ENCODE measurements around the gene IL24.

IL24 gene

GRCh38 chr1:206907304-206907991 is 10.2 kb downstream of the IL24 start:
- H3K4me1 ChIP-seq (ENCODE audit: control insufficient read depth in 2 of 2, insufficient read depth in 1 of 2, low read depth in 1 of 2, low read length in 2 of 2), result peaks cover 0 to 5% of the 10 kb centered on the region in 2 donors
- no CpG with 5 or more reads among the region's 23 CpGs for WGBS, 2 donors (ENCODE audit: extremely low coverage in 2 of 2, insufficient read length in 2 of 2, insufficient replicate concordance in 1 of 2)
- H3K4ac ChIP-seq (ENCODE audit: low read length), result no peak overlapping the region
- no peak overlapping the region for H4K91ac ChIP-seq (ENCODE audit: low read depth, low read length, poor library complexity)
- no peak overlapping the region for H4K8ac ChIP-seq (ENCODE audit: low read depth, low read length)
- H3K9me3 ChIP-seq (replicated peaks in 1 of 2; ENCODE audit: control insufficient read depth in 2 of 2, insufficient read depth in 1 of 2, low read depth in 1 of 2, low read length in 2 of 2), result no peaks in the 10 kb centered on the region
- H3K9ac ChIP-seq (ENCODE audit: low read depth, low read length, poor library complexity), result no peak overlapping the region
- no peak overlapping the region for H2BK15ac ChIP-seq (ENCODE audit: low read length)
- no peak overlapping the region for H3K27ac ChIP-seq (replicated peaks; ENCODE audit: low read length)
- H3K4me3 ChIP-seq (ENCODE audit: low read length in 2 of 2), result no peak overlapping the region
- no peak overlapping the region for H2BK12ac ChIP-seq (ENCODE audit: low read length)
- H3K27me3 ChIP-seq (ENCODE audit: control insufficient read depth in 3 of 3, insufficient read depth in 3 of 3, low read depth in 1 of 3, low read length in 3 of 3), result peaks cover 5 to 56% (median 33%) of the 10 kb centered on the region in 3 experiments
- peak; percentile 37 for DNase-seq (ENCODE audit: low spot score)
- H3K14ac ChIP-seq (ENCODE audit: low read length), result peak overlapping the region; percentile 56
- no peaks in the 10 kb centered on the region for H3K36me3 ChIP-seq (replicated peaks in 1 of 2; ENCODE audit: control insufficient read depth in 2 of 2, insufficient read depth in 2 of 2, low read length in 2 of 2)
- H2BK120ac ChIP-seq (ENCODE audit: low read depth, low read length), result no peak overlapping the region
- H2AK5ac ChIP-seq (ENCODE audit: low read depth, low read length), result no peak overlapping the region
- no peak overlapping the region for H2AFZ ChIP-seq (ENCODE audit: low read length)
- H3K18ac ChIP-seq (ENCODE audit: low read length), result no peak overlapping the region
- H2BK5ac ChIP-seq (ENCODE audit: low read length), result no peak overlapping the region
- no peak overlapping the region for H3K4me2 ChIP-seq (ENCODE audit: insufficient read depth, low read length, poor library complexity, severe bottlenecking)
- H3K23ac ChIP-seq (ENCODE audit: low read depth, low read length, poor library complexity), result no peak overlapping the region
- no peaks in the 10 kb centered on the region for H3K79me1 ChIP-seq (ENCODE audit: low read depth, low read length)

GRCh38 chr1:206908038-206908437 is 10.8 kb downstream of the IL24 start:
- H3K9me3 ChIP-seq (replicated peaks in 1 of 2; ENCODE audit: control insufficient read depth in 2 of 2, insufficient read depth in 1 of 2, low read depth in 1 of 2, low read length in 2 of 2), result no peaks in the 10 kb centered on the region
- no peak overlapping the region for H3K18ac ChIP-seq (ENCODE audit: low read length)
- no peak overlapping the region for H2BK12ac ChIP-seq (ENCODE audit: low read length)
- no peak overlapping the region for H3K9ac ChIP-seq (ENCODE audit: low read depth, low read length, poor library complexity)
- no peak overlapping the region for H3K4me2 ChIP-seq (ENCODE audit: insufficient read depth, low read length, poor library complexity, severe bottlenecking)
- no peak overlapping the region for H3K4me3 ChIP-seq (ENCODE audit: low read length in 2 of 2)
- no peak overlapping the region for H2AFZ ChIP-seq (ENCODE audit: low read length)
- no peaks in the 10 kb centered on the region for H3K36me3 ChIP-seq (replicated peaks in 1 of 2; ENCODE audit: control insufficient read depth in 2 of 2, insufficient read depth in 2 of 2, low read length in 2 of 2)
- no CpG with 5 or more reads among the region's 10 CpGs for WGBS, 2 donors (ENCODE audit: extremely low coverage in 2 of 2, insufficient read length in 2 of 2, insufficient replicate concordance in 1 of 2)
- H3K4ac ChIP-seq (ENCODE audit: low read length), result no peak overlapping the region
- H2BK120ac ChIP-seq (ENCODE audit: low read depth, low read length), result no peak overlapping the region
- H3K27me3 ChIP-seq (ENCODE audit: control insufficient read depth in 3 of 3, insufficient read depth in 3 of 3, low read depth in 1 of 3, low read length in 3 of 3), result peaks cover 5 to 57% (median 35%) of the 10 kb centered on the region in 3 experiments
- H4K8ac ChIP-seq (ENCODE audit: low read depth, low read length), result no peak overlapping the region
- no peak overlapping the region for H3K23ac ChIP-seq (ENCODE audit: low read depth, low read length, poor library complexity)
- H3K14ac ChIP-seq (ENCODE audit: low read length), result no peak overlapping the region
- no peak overlapping the region for H2BK15ac ChIP-seq (ENCODE audit: low read length)
- no peak overlapping the region for H4K91ac ChIP-seq (ENCODE audit: low read depth, low read length, poor library complexity)
- peaks cover 0 to 5% of the 10 kb centered on the region in 2 donors for H3K4me1 ChIP-seq (ENCODE audit: control insufficient read depth in 2 of 2, insufficient read depth in 1 of 2, low read depth in 1 of 2, low read length in 2 of 2)
- no peaks in the 10 kb centered on the region for H3K79me1 ChIP-seq (ENCODE audit: low read depth, low read length)
- no peak overlapping the region for H2BK5ac ChIP-seq (ENCODE audit: low read length)
- H2AK5ac ChIP-seq (ENCODE audit: low read depth, low read length), result no peak overlapping the region
- no peak for DNase-seq (ENCODE audit: low spot score)
- no peak overlapping the region for H3K27ac ChIP-seq (replicated peaks; ENCODE audit: low read length)

GRCh38 chr1:206909161-206909882 is 12.1 kb downstream of the IL24 start:
- no peak overlapping the region for H3K4ac ChIP-seq (ENCODE audit: low read length)

GRCh38 chr1:206909883-206910318 is 12.7 kb downstream of the IL24 start:
- no peak overlapping the region for H2BK15ac ChIP-seq (ENCODE audit: low read length)
- peak overlapping the region; percentile 3 for H3K23ac ChIP-seq (ENCODE audit: low read depth, low read length, poor library complexity)
- H3K4me3 ChIP-seq (ENCODE audit: low read length in 2 of 2), result peak overlapping the region in 1 of 2 donors; percentile 83
- no peak overlapping the region for H4K91ac ChIP-seq (ENCODE audit: low read depth, low read length, poor library complexity)
- no peak overlapping the region for H4K8ac ChIP-seq (ENCODE audit: low read depth, low read length)
- no peak overlapping the region for H3K14ac ChIP-seq (ENCODE audit: low read length)
- no peak overlapping the region for H2BK5ac ChIP-seq (ENCODE audit: low read length)
- H2AFZ ChIP-seq (ENCODE audit: low read length), result peak overlapping the region; percentile 77
- H3K36me3 ChIP-seq (replicated peaks in 1 of 2; ENCODE audit: control insufficient read depth in 2 of 2, insufficient read depth in 2 of 2, low read length in 2 of 2), result no peaks in the 10 kb centered on the region
- H3K4me2 ChIP-seq (ENCODE audit: insufficient read depth, low read length, poor library complexity, severe bottlenecking), result peak overlapping the region; percentile 82
- H3K18ac ChIP-seq (ENCODE audit: low read length), result no peak overlapping the region
- no peak for DNase-seq (ENCODE audit: low spot score)
- no peaks in the 10 kb centered on the region for H3K9me3 ChIP-seq (replicated peaks in 1 of 2; ENCODE audit: control insufficient read depth in 2 of 2, insufficient read depth in 1 of 2, low read depth in 1 of 2, low read length in 2 of 2)
- no peak overlapping the region for H2AK5ac ChIP-seq (ENCODE audit: low read depth, low read length)
- H2BK12ac ChIP-seq (ENCODE audit: low read length), result no peak overlapping the region
- no peak overlapping the region for H3K4ac ChIP-seq (ENCODE audit: low read length)
- no peak overlapping the region for H3K9ac ChIP-seq (ENCODE audit: low read depth, low read length, poor library complexity)
- no peaks in the 10 kb centered on the region for H3K79me1 ChIP-seq (ENCODE audit: low read depth, low read length)
- H3K27me3 ChIP-seq (ENCODE audit: control insufficient read depth in 3 of 3, insufficient read depth in 3 of 3, low read depth in 1 of 3, low read length in 3 of 3), result peaks cover 5 to 53% (median 36%) of the 10 kb centered on the region in 3 experiments
- H3K27ac ChIP-seq (replicated peaks; ENCODE audit: low read length), result no peak overlapping the region
- no CpG with 5 or more reads among the region's 14 CpGs for WGBS, 2 donors (ENCODE audit: extremely low coverage in 2 of 2, insufficient read length in 2 of 2, insufficient replicate concordance in 1 of 2)
- peaks cover 0 to 5% of the 10 kb centered on the region in 2 donors for H3K4me1 ChIP-seq (ENCODE audit: control insufficient read depth in 2 of 2, insufficient read depth in 1 of 2, low read depth in 1 of 2, low read length in 2 of 2)
- H2BK120ac ChIP-seq (ENCODE audit: low read depth, low read length), result no peak overlapping the region

More at GRCh38 chr1:206909161-206909882, 12.1 kb downstream of the IL24 start:
- DNase-seq (ENCODE audit: low spot score), result no peak
- Histone ChIP-seq H3K18ac (ENCODE audit: low read length) (peak overlapping the region; percentile 39), H3K4me3 (ENCODE audit: low read length in 2 of 2) (peak overlapping the region in 1 of 2 donors; percentile 83), H4K91ac (ENCODE audit: low read depth, low read length, poor library complexity) (no peak overlapping the region), H3K9ac (ENCODE audit: low read depth, low read length, poor library complexity) (peak overlapping the region; percentile 63), H2AK5ac (ENCODE audit: low read depth, low read length) (no peak overlapping the region), H3K23ac (ENCODE audit: low read depth, low read length, poor library complexity) (peak overlapping the region; percentile 3), H2BK5ac (ENCODE audit: low read length) (no peak overlapping the region), H4K8ac (ENCODE audit: low read depth, low read length) (no peak overlapping the region), H2BK120ac (ENCODE audit: low read depth, low read length) (no peak overlapping the region), H2AFZ (ENCODE audit: low read length) (peak overlapping the region; percentile 77), H3K79me1 (ENCODE audit: low read depth, low read length) (no peaks in the 10 kb centered on the region), H3K36me3 (replicated peaks in 1 of 2; ENCODE audit: control insufficient read depth in 2 of 2, insufficient read depth in 2 of 2, low read length in 2 of 2) (no peaks in the 10 kb centered on the region), H3K4me2 (ENCODE audit: insufficient read depth, low read length, poor library complexity, severe bottlenecking) (peak overlapping the region; percentile 82), H3K4me1 (ENCODE audit: control insufficient read depth in 2 of 2, insufficient read depth in 1 of 2, low read depth in 1 of 2, low read length in 2 of 2) (peaks cover 0 to 5% of the 10 kb centered on the region in 2 donors), H3K27me3 (ENCODE audit: control insufficient read depth in 3 of 3, insufficient read depth in 3 of 3, low read depth in 1 of 3, low read length in 3 of 3) (peaks cover 5 to 55% (median 36%) of the 10 kb centered on the region in 3 experiments), H2BK12ac (ENCODE audit: low read length) (no peak overlapping the region), H3K27ac (replicated peaks; ENCODE audit: low read length) (no peak overlapping the region), H2BK15ac (ENCODE audit: low read length) (no peak overlapping the region), H3K14ac (ENCODE audit: low read length) (no peak overlapping the region), H3K9me3 (replicated peaks in 1 of 2; ENCODE audit: control insufficient read depth in 2 of 2, insufficient read depth in 1 of 2, low read depth in 1 of 2, low read length in 2 of 2) (no peaks in the 10 kb centered on the region)
- WGBS, 2 donors (ENCODE audit: extremely low coverage in 2 of 2, insufficient read length in 2 of 2, insufficient replicate concordance in 1 of 2), result no CpG with 5 or more reads among the region's 69 CpGs

Measured in neuronal stem cell (in vitro differentiated cells).